ENCODE data around the gene MRPS18A. TPM values are rescaled to one million over a fixed set of nuclear protein-coding genes. Genes with fewer than 3 reads are reported as not detected.

The MRPS18A gene
- total and polyA plus RNA-seq, 2 donors from 2014 or later: 36.4 to 103 TPM

DNA sequence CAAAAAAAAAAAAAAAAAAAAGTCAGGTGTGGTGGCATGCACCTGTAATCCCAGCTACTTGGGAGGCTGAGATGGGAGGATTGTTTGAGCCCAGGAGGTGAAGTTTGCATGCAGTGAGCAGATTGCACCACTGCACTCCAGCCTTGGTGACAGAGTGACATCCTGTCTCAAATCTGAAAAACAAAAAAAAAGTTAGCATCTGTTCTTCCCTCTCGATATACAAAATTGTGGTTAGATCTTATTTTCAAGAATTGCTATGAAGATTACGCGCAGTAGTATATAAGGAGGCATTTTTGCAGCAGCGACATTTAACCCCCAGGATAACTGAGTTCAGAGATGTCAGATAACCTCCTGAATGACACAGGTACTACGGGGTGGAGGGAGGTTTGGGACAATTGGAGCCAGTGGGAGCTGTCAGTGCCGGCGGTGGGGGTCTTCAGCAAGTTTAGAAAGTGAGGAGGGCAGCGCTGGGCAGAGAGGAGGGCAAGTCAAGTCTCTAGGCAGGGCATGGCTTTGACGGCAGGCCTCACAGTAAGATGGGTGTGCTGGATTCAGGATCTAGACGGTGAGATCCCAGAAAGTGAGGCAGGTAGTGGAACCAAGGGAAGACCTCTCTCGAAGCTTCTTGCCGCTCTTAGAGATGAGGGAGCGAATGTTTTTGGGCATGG, 26.2 kb upstream of the MRPS18A start:
- DNase-seq (peak in 1 of 5 donors; percentile 44), FAIRE-seq (no peak)
- Histone ChIP-seq H3K27me3 (ENCODE audit: control insufficient read depth, insufficient read depth, low read length) (no peaks in the 10 kb centered on the region), H3K36me3 (ENCODE audit: control insufficient read depth in 2 of 3, insufficient read depth in 3 of 3, low read length in 3 of 3) (no peaks in the 10 kb centered on the region), H3K9ac (ENCODE audit: low read length in 3 of 3) (no peak overlapping the region), H3K9me3 (ENCODE audit: control insufficient read depth in 2 of 3, insufficient read depth in 1 of 3, low read length in 3 of 3) (no peaks in the 10 kb centered on the region), H3K4me3 (ENCODE audit: low read length in 3 of 3) (no peak overlapping the region), H3K27ac (ENCODE audit: low read depth in 2 of 2, low read length in 2 of 2) (no peak overlapping the region), H3K4me1 (ENCODE audit: control insufficient read depth in 2 of 3, insufficient read depth in 2 of 3, low read depth in 1 of 3, low read length in 3 of 3) (peaks cover 0 to 4% (median 0%) of the 10 kb centered on the region in 3 donors)
- intact Hi-C loops (cut with DNase I): no loop called here
- TF ChIP-seq, protein P1, sequence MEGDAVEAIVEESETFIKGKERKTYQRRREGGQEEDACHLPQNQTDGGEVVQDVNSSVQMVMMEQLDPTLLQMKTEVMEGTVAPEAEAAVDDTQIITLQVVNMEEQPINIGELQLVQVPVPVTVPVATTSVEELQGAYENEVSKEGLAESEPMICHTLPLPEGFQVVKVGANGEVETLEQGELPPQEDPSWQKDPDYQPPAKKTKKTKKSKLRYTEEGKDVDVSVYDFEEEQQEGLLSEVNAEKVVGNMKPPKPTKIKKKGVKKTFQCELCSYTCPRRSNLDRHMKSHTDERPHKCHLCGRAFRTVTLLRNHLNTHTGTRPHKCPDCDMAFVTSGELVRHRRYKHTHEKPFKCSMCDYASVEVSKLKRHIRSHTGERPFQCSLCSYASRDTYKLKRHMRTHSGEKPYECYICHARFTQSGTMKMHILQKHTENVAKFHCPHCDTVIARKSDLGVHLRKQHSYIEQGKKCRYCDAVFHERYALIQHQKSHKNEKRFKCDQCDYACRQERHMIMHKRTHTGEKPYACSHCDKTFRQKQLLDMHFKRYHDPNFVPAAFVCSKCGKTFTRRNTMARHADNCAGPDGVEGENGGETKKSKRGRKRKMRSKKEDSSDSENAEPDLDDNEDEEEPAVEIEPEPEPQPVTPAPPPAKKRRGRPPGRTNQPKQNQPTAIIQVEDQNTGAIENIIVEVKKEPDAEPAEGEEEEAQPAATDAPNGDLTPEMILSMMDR (IDR thresholded peaks at IDR 0.05; ENCODE audit: borderline replicate concordance, extremely low read depth, insufficient read depth): no peak

DNA sequence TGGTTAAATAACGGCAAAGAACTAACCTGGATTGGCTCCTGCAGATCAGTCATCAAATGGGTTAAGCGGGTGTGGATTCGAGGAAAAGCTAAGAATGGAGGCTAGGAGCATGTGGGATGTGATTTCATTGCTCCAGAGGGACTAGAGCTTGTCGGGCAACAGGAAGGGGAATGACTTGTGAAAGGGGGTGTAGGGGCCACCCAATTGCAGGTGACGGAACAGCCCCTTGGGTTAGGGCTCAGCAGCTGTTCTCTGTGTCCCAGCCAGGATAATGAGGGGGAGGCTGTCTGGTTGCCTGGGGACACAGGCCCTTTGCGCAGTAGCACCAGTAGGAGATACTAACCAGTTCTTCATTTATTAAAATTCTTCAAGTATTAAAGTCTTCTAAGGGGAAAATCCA, 25.0 kb upstream of the MRPS18A start:
- DNase-seq: peak in 1 of 5 donors; percentile 21
- intact Hi-C loops (cut with DNase I): no loop called here
- H3K4me1 ChIP-seq (ENCODE audit: control insufficient read depth in 2 of 3, insufficient read depth in 2 of 3, low read depth in 1 of 3, low read length in 3 of 3): peaks cover 0 to 4% (median 0%) of the 10 kb centered on the region in 3 donors

DNA sequence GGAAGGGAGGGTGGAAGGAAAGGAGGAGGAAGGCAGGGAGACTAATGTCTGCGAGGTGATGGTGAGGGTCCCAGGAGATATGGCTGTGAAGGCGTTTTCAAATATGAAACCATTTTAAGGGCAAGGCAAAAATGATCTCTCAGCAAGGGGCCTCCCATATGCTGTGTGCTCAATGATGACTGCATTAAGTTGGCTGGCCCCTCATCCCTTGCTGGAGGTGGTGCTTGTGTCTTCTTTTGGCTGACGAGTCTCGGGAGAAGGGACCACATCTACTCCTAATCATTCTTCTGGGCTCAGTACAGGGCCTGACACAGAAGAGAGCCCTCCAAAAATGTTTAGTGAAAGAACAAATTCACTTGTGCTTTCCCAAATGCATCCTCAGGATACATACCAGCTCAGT, 23.0 kb upstream of the MRPS18A start:
- FAIRE-seq: no peak
- no peak overlapping the region for H3K27ac ChIP-seq (ENCODE audit: low read depth in 2 of 2, low read length in 2 of 2)
- no peaks in the 10 kb centered on the region for H3K36me3 ChIP-seq (ENCODE audit: control insufficient read depth in 2 of 3, insufficient read depth in 3 of 3, low read length in 3 of 3)
- no peaks in the 10 kb centered on the region for H3K9me3 ChIP-seq (ENCODE audit: control insufficient read depth in 2 of 3, insufficient read depth in 1 of 3, low read length in 3 of 3)
- H3K27me3 ChIP-seq (ENCODE audit: control insufficient read depth, insufficient read depth, low read length): no peaks in the 10 kb centered on the region
- DNase-seq: peak in 1 of 5 donors; percentile 8
- intact Hi-C loops (cut with DNase I): no loop called here
- no peaks in the 10 kb centered on the region for H3K4me1 ChIP-seq (ENCODE audit: control insufficient read depth in 2 of 3, insufficient read depth in 2 of 3, low read depth in 1 of 3, low read length in 3 of 3)
- TF ChIP-seq, protein P1 (IDR thresholded peaks at IDR 0.05; ENCODE audit: borderline replicate concordance, extremely low read depth, insufficient read depth): no peak
- no peak overlapping the region for H3K9ac ChIP-seq (ENCODE audit: low read length in 3 of 3)
- no peak overlapping the region for H3K4me3 ChIP-seq (ENCODE audit: low read length in 3 of 3)

More for the DNA sequence above, 25.0 kb upstream of the MRPS18A start:
- no peaks in the 10 kb centered on the region for H3K9me3 ChIP-seq (ENCODE audit: control insufficient read depth in 2 of 3, insufficient read depth in 1 of 3, low read length in 3 of 3)
- no peak overlapping the region for H3K27ac ChIP-seq (ENCODE audit: low read depth in 2 of 2, low read length in 2 of 2)
- TF ChIP-seq, protein P1 (IDR thresholded peaks at IDR 0.05; ENCODE audit: borderline replicate concordance, extremely low read depth, insufficient read depth): no peak
- no peaks in the 10 kb centered on the region for H3K27me3 ChIP-seq (ENCODE audit: control insufficient read depth, insufficient read depth, low read length)
- no peak overlapping the region for H3K4me3 ChIP-seq (ENCODE audit: low read length in 3 of 3)
- no peak for FAIRE-seq
- H3K9ac ChIP-seq (ENCODE audit: low read length in 3 of 3): no peak overlapping the region
- H3K36me3 ChIP-seq (ENCODE audit: control insufficient read depth in 2 of 3, insufficient read depth in 3 of 3, low read length in 3 of 3): no peaks in the 10 kb centered on the region

Data from kidney (tissue), 14 donors.